ENCODE measurements around the gene AMOT.

GRCh38 chrX:112866175-112866574, 25.5 kb upstream of the AMOT start:
- TF ChIP-seq CTCF (IDR thresholded peaks at IDR 0.05) (no peak), POLR2A (IDR thresholded peaks at IDR 0.05) (no peak), POLR2AphosphoS5 (IDR thresholded peaks at IDR 0.05) (no peak), EP300 (IDR thresholded peaks at IDR 0.05) (no peak)
